Central memory CD4-positive, alpha-beta T cell (primary cell): ENCODE data around the gene ZNF764.
"Not testable (repeated sequence)": the region's sequence is repeated elsewhere in the genome, so short reads cannot be mapped to it uniquely, and the experiment has no call there.

Source experiments
- DNase-seq: peaks from one replicate; pipeline ENCODE4 v3.0.0; 2022

The ZNF764 gene

GRCh38 chr16:30543067-30543466, 15.1 kb downstream of the ZNF764 start:
- DNase-seq = no peak

GRCh38 chr16:30541502-30542329, 16.5 kb downstream of the ZNF764 start:
- DNase-seq = no peak

- DNase-seq = not testable (repeated sequence)
These were observed 17.2 kb downstream of the ZNF764 start for GRCh38 chr16:30540916-30541464.

GRCh38 chr16:30539986-30540526, 18.1 kb downstream of the ZNF764 start:
- not testable (repeated sequence) for DNase-seq

GRCh38 chr16:30539000-30539964, 18.9 kb downstream of the ZNF764 start:
- no peak for DNase-seq

- not testable (repeated sequence) for DNase-seq
These were observed 21.7 kb downstream of the ZNF764 start for GRCh38 chr16:30536391-30537024.

- peak; percentile 57 for DNase-seq
These were observed 22.4 kb downstream of the ZNF764 start for GRCh38 chr16:30535777-30536190.

GRCh38 chr16:30535106-30535776, 22.9 kb downstream of the ZNF764 start:
- DNase-seq = no peak

GRCh38 chr16:30534368-30535105, 23.6 kb downstream of the ZNF764 start, which contains the start of gene ZNF747:
TSS of gene ZNF747 (minus strand) at chr16:30534858. CDS start at chr16:30534679, 179 bp downstream.
- DNase-seq = peak; percentile 89

- DNase-seq = no peak
These were observed 24.3 kb downstream of the ZNF764 start for GRCh38 chr16:30533748-30534367.

GRCh38 chr16:30533146-30533522, 25.0 kb downstream of the ZNF764 start:
- DNase-seq = no peak

GRCh38 chr16:30532285-30533145, 25.7 kb downstream of the ZNF764 start:
- no peak for DNase-seq

- DNase-seq = peak; percentile 61
These were observed 27.8 kb downstream of the ZNF764 start for GRCh38 chr16:30530163-30531037.

GRCh38 chr16:30528799-30529457, 29.2 kb downstream of the ZNF764 start:
- DNase-seq = no peak

- no peak for DNase-seq
These were observed 30.5 kb downstream of the ZNF764 start for GRCh38 chr16:30527635-30528178.

GRCh38 chr16:30526823-30527634, 31.1 kb downstream of the ZNF764 start:
- DNase-seq = peak; percentile 81
